Liver (tissue), 3 donors: ENCODE results near the gene NUDT1.

ENCODE experiments used
- CTCF ChIP-seq: fragments of 150-350 bp; IDR thresholded peaks from 2 replicates; pipeline ENCODE4 v1.5.1; 2017; ENCODE audit warnings: improper control_type of control experiment, low read depth, low read length; ENCODE audit not compliant: missing input control
- EGR1 ChIP-seq, 2 donors: IDR thresholded peaks; 2 replicates each; pipeline ENCODE4 v1.6.1; 2016 to 2018; ENCODE audit warnings: antibody characterized with exemption in 2 of 2, low read depth in 2 of 2
- GABPA ChIP-seq, 2 donors: IDR thresholded peaks in 1 of 2; conservative IDR thresholded peaks in 1 of 2; 2 replicates each; pipeline ENCODE4 v1.6.1; 2016; ENCODE audit warnings: antibody characterized with exemption in 2 of 2, mild to moderate bottlenecking in 1 of 2, moderate library complexity in 1 of 2
- MAX ChIP-seq: IDR thresholded peaks from 2 replicates; pipeline ENCODE4 v1.6.1; 2016; ENCODE audit warnings: antibody characterized with exemption
- RAD21 ChIP-seq, 2 donors: IDR thresholded peaks; 2 replicates each; pipeline ENCODE4 v1.6.1; 2016; ENCODE audit warnings: antibody characterized with exemption in 2 of 2, mild to moderate bottlenecking in 2 of 2
- REST ChIP-seq: IDR thresholded peaks from 2 replicates; pipeline ENCODE4 v1.6.1; 2016; ENCODE audit warnings: antibody characterized with exemption, mild to moderate bottlenecking
- TAF1 ChIP-seq: conservative IDR thresholded peaks from 2 replicates; pipeline ENCODE4 v1.6.1; 2016; ENCODE audit warnings: antibody characterized with exemption, mild to moderate bottlenecking
- ZBTB33 ChIP-seq: IDR thresholded peaks from 2 replicates; pipeline ENCODE4 v1.6.1; 2016; ENCODE audit warnings: antibody characterized with exemption
- donor health status: healthy.
- donor health status: healthy.

- no peak for TF ChIP-seq CTCF
- no peak for TF ChIP-seq REST
- TF ChIP-seq RAD21 (IDR thresholded peaks at IDR 0.05): no peak
- TF ChIP-seq EGR1 (IDR thresholded peaks at IDR 0.05; ENCODE audit: low read depth in 2 of 2): no peak
- TF ChIP-seq GABPA (IDR thresholded peaks at IDR 0.05 in 1 of 2, conservative IDR thresholded peaks at IDR 0.05 in 1 of 2): no peak
- TF ChIP-seq MAX: no peak
- TF ChIP-seq ZBTB33: no peak
- TF ChIP-seq TAF1: no peak
These were observed 7.8 kb downstream of the NUDT1 start for GRCh38 chr7:2249744-2250323.
